Diencephalon (tissue), 1 donor: ENCODE measurements around the gene NFXL1. TPM values are rescaled to one million over a fixed set of nuclear protein-coding genes. Genes with fewer than 3 reads are reported as not detected.

Experiments
- total RNA-seq: library from RNA; depleted of rRNA; stranded (reverse); fragments of >200 nt; gene quantifications from one replicate; pipeline ENCODE4 v1.2.3, GENCODE V29; 2014

The NFXL1 gene
- 21.9 TPM for total RNA-seq

GRCh38 chr4:47914220-47914925 is at the start of gene NFXL1:
TSS of gene NFXL1 (minus strand) at chr4:47914583. CDS start at chr4:47914203, 380 bp downstream.

GRCh38 chr4:47837908-47838294 is 76.5 kb downstream of the NFXL1 start, which contains the start of gene CORIN:
TSS of gene CORIN (minus strand) at chr4:47838067. CDS start at chr4:47837949, 118 bp downstream.

Other genes starting within 250 kb of the NFXL1 start
- gene CORIN, start 76.5 kb downstream of the NFXL1 start, total RNA-seq, result 2.5 TPM
- 0.46 TPM for gene CNGA1, start 102.1 kb upstream of the NFXL1 start, total RNA-seq
- gene NIPAL1, start 102.2 kb upstream of the NFXL1 start, total RNA-seq, result 3.0 TPM
- gene TXK, start 219.7 kb upstream of the NFXL1 start, total RNA-seq, result 1.2 TPM